Ovary (tissue), 9 donors: Measurements from ENCODE around the gene GLB1L3. TPM values are rescaled to one million over a fixed set of nuclear protein-coding genes. Genes with fewer than 3 reads are reported as not detected.

ENCODE experiments used
- DNase-seq, 5 donors: peaks; one replicate each; pipeline ENCODE4 v3.0.0-alpha.2; 2019 to 2020
- H3K27ac ChIP-seq, 2 donors: fragments of 200-600 bp; one replicate each; pipeline versions ENCODE4 v1.5.1 to v1.8.0; 2019 to 2022
- H3K27me3 ChIP-seq: fragments of 200-600 bp; one replicate; pipeline ENCODE4 v1.8.0; 2022
- H3K36me3 ChIP-seq: fragments of 200-600 bp; sonication (generic); one replicate; pipeline ENCODE4 v1.5.1; 2019
- H3K4me1 ChIP-seq: one replicate; pipeline ENCODE4 v1.8.1; 2013; ENCODE audit warnings: mild to moderate bottlenecking, moderate library complexity; ENCODE audit not compliant: insufficient read depth
- H3K4me3 ChIP-seq: fragments of 200-600 bp; sonication (generic); one replicate; pipeline ENCODE4 v1.5.1; 2017
- H3K9me3 ChIP-seq, 2 donors: fragments of 200-600 bp in 1 of 2; sonication (generic) in 1 of 2; one replicate each; pipeline versions ENCODE4 v1.5.1 to v1.8.1; 2013 to 2019; ENCODE audit warnings: mild to moderate bottlenecking in 1 of 2, moderate library complexity in 1 of 2
- CTCF ChIP-seq, 3 donors: fragments of 450-650 bp in 2 of 3; fragments of 200-600 bp in 1 of 3; IDR thresholded peaks; one replicate each; pipeline versions ENCODE4 v1.5.1 to v1.8.0; 2016 to 2022; ENCODE audit warnings: antibody characterized with exemption in 3 of 3, mild to moderate bottlenecking in 1 of 3
- EP300 ChIP-seq: sonication (generic); formaldehyde crosslinking; IDR thresholded peaks from one replicate; pipeline ENCODE4 v1.6.1; 2017; ENCODE audit warnings: antibody characterized with exemption
- POLR2A ChIP-seq: fragments of 450-650 bp; IDR thresholded peaks from one replicate; pipeline ENCODE4 v1.6.1; 2017; ENCODE audit warnings: antibody characterized with exemption, mild to moderate bottlenecking, moderate library complexity
- WGBS, 3 donors: extraction: QIAGEN DNeasy Blood & Tissue Kit in 1 of 3; methylation state at CpG; one replicate each; pipeline versions ENCODE4 v1.1.5 to v1.1.7; 2013 to 2017; 5-methylcytosine and 5-hydroxymethylcytosine counted together
- intact Hi-C, 4 donors: fragments of 100-400 bp; cut with DNase I; formaldehyde crosslinking; loops; one replicate each; pipeline versions ENCODE4 v1.11.0 to v1.15.1; 2022 to 2023
- polyA plus RNA-seq, 2 donors: library from polyadenylated mRNA; stranded (reverse); fragments of 200-250 nt in 1 of 2; fragments of 350-450 nt in 1 of 2; fragmentation: Illumina TruSeq in 1 of 2; extraction: RNeasy Lipid Tissue Mini Kit (QIAGEN cat#74804) in 1 of 2; gene quantifications; one replicate each; pipeline ENCODE4 v1.2.3, GENCODE V29; 2013 to 2014
- total RNA-seq, 7 donors: library from RNA; depleted of rRNA in 2 of 7; stranded (reverse); fragments of >200 nt in 2 of 7; fragmentation: NEBNext Ultra II Directional in 3 of 7; extraction: Animal tissue kit (Norgen Biotek cat#: 25700) in 3 of 7; gene quantifications; one replicate each; pipeline versions ENCODE4 v1.1.0 to v1.2.4, GENCODE V29; 2016 to 2023
- donor health status: DM: no; HTN: no; CAD: no; lungs with moderate emphysema.
- donor health status: DM: no; HTN: no; CAD: no.
- donor health status: Bipolar disorder and iron deficiency.
- donor health status: DM: yes; HTN: yes; CAD: no.
- donor health status: DM: no; HTN: no; CAD: no.
- donor health status: DM: yes; HTN: yes; CAD: no.

GLB1L3 gene
- total and polyA plus RNA-seq, 9 donors: 0.07 to 0.20 (median 0.12) TPM; not detected in 4

DNA sequence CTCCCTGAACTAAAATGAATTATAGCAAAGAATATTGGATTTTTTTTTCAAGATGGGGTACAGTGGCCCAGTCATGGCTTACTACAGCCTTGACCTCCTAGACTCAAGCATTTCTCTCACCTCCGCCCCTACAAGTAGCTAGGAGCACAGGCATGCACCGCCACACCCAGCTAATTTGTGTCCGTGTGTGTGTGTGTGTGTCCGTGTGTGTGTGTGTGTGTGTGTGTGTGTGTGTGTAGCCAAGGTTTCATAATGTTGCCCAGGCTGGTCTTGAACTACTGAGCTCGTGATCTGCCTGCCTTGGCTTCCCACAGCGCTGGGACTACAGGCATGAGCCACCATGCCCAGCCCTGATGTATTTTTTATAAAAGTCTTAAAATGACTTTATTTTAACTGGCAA lies 35.6 kb upstream of the GLB1L3 start:
- DNase-seq: no peak
- intact Hi-C loops: no loop called here
- 59 to 74% (median 62%) methylated on average over 6 of the region's 6 CpGs for WGBS, 3 donors
- H3K27ac ChIP-seq: no peak overlapping the region
- no peaks in the 10 kb centered on the region for H3K36me3 ChIP-seq
- no peaks in the 10 kb centered on the region for H3K27me3 ChIP-seq
- H3K9me3 ChIP-seq: no peaks in the 10 kb centered on the region
- no peaks in the 10 kb centered on the region for H3K4me1 ChIP-seq
- TF ChIP-seq CTCF (IDR thresholded peaks at IDR 0.05): no peak
- no peak for TF ChIP-seq EP300
- no peak for TF ChIP-seq POLR2A
- H3K4me3 ChIP-seq: no peak overlapping the region

DNA sequence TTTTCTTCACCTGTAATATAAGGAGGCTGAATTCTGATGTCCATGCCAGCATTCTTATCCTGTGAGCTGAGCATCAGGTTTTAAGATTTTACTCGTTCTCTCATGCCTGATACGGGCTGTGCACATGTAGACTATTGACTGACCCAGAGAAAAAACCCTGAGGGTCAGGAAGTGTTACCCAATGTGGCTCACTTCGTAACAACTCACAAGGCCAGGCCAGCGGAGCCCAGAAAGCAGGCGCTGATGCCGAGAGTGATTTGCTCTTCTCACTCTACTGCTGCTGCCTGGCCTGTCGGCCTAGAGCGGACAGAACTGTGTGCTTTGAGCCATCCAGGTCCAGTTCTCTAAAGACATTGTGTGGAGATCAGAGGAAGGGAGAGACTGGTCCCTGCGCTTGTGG lies 33.8 kb upstream of the GLB1L3 start:
- Histone ChIP-seq H3K4me1 (no peaks in the 10 kb centered on the region), H3K36me3 (no peaks in the 10 kb centered on the region), H3K9me3 (no peaks in the 10 kb centered on the region), H3K4me3 (no peak overlapping the region), H3K27ac (no peak overlapping the region), H3K27me3 (no peaks in the 10 kb centered on the region)
- TF ChIP-seq CTCF (IDR thresholded peaks at IDR 0.05) (no peak), POLR2A (no peak), EP300 (no peak)
- 83 to 90% (median 85%) methylated on average over 9 of the region's 9 CpGs for WGBS, 3 donors
- no peak for DNase-seq
- intact Hi-C loops: no loop called here

DNA sequence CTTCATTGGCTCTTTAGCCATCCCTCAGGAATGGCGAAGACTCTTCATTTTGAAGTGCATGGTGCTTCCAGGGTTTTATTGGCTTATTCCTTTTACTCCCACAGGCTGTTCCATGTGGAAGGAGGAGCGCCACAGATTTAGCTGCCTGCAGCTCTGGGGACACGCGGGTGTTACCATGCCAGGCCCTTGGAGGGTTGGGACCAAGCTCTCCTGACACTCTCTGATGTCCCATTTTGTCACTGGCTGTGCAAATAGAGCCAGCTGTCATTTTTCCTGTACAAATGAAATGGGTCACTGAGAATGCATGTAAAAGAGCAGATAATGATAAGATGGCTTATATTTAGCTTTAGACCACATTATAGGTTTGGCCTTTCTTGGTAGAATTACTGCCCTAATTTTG lies 32.3 kb upstream of the GLB1L3 start:
- Histone ChIP-seq H3K27ac (no peak overlapping the region), H3K27me3 (no peaks in the 10 kb centered on the region), H3K36me3 (no peaks in the 10 kb centered on the region), H3K9me3 (no peaks in the 10 kb centered on the region), H3K4me1 (no peaks in the 10 kb centered on the region), H3K4me3 (no peak overlapping the region)
- WGBS, 3 donors: 93 to 96% (median 93%) methylated on average over 4 of the region's 4 CpGs
- intact Hi-C loops: no loop called here
- no peak for DNase-seq
- TF ChIP-seq POLR2A: no peak
- no peak for TF ChIP-seq EP300
- TF ChIP-seq CTCF (IDR thresholded peaks at IDR 0.05): no peak

GRCh38 chr11:134244593-134244992 lies 31.6 kb upstream of the GLB1L3 start:
- no peak for DNase-seq
- H3K36me3 ChIP-seq: no peaks in the 10 kb centered on the region
- WGBS, 3 donors: 37 to 47% (median 37%) methylated on average over 7 of the region's 7 CpGs

More at GRCh38 chr11:134244593-134244992, 31.6 kb upstream of the GLB1L3 start:
- TF ChIP-seq EP300 (no peak), CTCF (IDR thresholded peaks at IDR 0.05) (no peak), POLR2A (no peak)
- Histone ChIP-seq H3K9me3 (no peaks in the 10 kb centered on the region), H3K27ac (no peak overlapping the region), H3K4me3 (no peak overlapping the region), H3K27me3 (no peaks in the 10 kb centered on the region), H3K4me1 (no peaks in the 10 kb centered on the region)
- intact Hi-C loops: no loop called here
